MCF 10A (cell line): ENCODE results near the gene RLN2. TPM values are rescaled to one million over a fixed set of nuclear protein-coding genes. Genes with fewer than 3 reads are reported as not detected.

ENCODE experiments used
- BruUV-seq: library from RNA; stranded (reverse); fragments of 400-500 nt; replicated peaks from 2 replicates; lab custom pipeline; 2021; lab: Mats Ljungman, UMichigan
- CTCF ChIA-PET: fragments of 300-600 bp; sonication (Branson Sonifier 250); formaldehyde crosslinking; extraction: SDS; loops from one replicate; lab custom pipeline; 2021; ENCODE audit warnings: antibody characterized with exemption, inconsistent platforms; lab: Yijun Ruan, JAX
- POLR2A ChIA-PET: fragments of 300-600, 350-650 bp; sonication (Branson Sonifier 250); formaldehyde crosslinking; extraction: SDS; loops from one replicate; lab custom pipeline; 2020; ENCODE audit warnings: antibody characterized with exemption, inconsistent platforms; lab: Yijun Ruan, JAX
- DNase-seq: peaks from one replicate; pipeline ENCODE4 v3.0.0-alpha.2; 2018; ENCODE audit not compliant: unreplicated experiment
- H3K27ac Mint-ChIP-seq: one replicate; pipeline ENCODE4 v1.8.0; 2022; ENCODE audit warnings: mild to moderate bottlenecking, low read depth, mixed read lengths; ENCODE audit not compliant: unreplicated experiment
- H3K27me3 Mint-ChIP-seq: one replicate; pipeline ENCODE4 v1.8.0; 2022; ENCODE audit warnings: mixed read lengths; ENCODE audit not compliant: insufficient read depth, unreplicated experiment
- H3K36me3 Mint-ChIP-seq: one replicate; pipeline ENCODE4 v1.8.0; 2022; ENCODE audit warnings: mild to moderate bottlenecking, moderate library complexity, mixed read lengths; ENCODE audit not compliant: insufficient read depth, unreplicated experiment
- H3K4me1 Mint-ChIP-seq: one replicate; pipeline ENCODE4 v1.8.0; 2022; ENCODE audit warnings: mixed read lengths; ENCODE audit not compliant: insufficient read depth, unreplicated experiment
- H3K4me3 Mint-ChIP-seq: one replicate; pipeline ENCODE4 v1.8.0; 2022; ENCODE audit warnings: mild to moderate bottlenecking, moderate library complexity, mixed read lengths; ENCODE audit not compliant: unreplicated experiment
- H3K9me3 Mint-ChIP-seq: one replicate; pipeline ENCODE4 v1.8.0; 2022; ENCODE audit warnings: mixed read lengths; ENCODE audit not compliant: unreplicated experiment
- CTCF ChIP-seq: fragments of 200-600 bp; IDR thresholded peaks from one replicate; pipeline ENCODE4 v1.8.0; 2022; ENCODE audit warnings: antibody characterized with exemption, mild to moderate bottlenecking; ENCODE audit not compliant: unreplicated experiment
- intact Hi-C: fragments of 100-400 bp; cut with micrococcal nuclease; formaldehyde crosslinking; loops from 2 replicates; pipeline ENCODE4 v1.14.1; 2022
- total RNA-seq: library from RNA; stranded (reverse); gene quantifications from 2 replicates; pipeline ENCODE4 v1.2.3, GENCODE V29; 2022

RLN2 gene
- total RNA-seq, 1 experiment from 2014 or later: not detected

- ChIA-PET CTCF (no interaction called here), POLR2A (no interaction called here)
- no peak overlapping the region for H3K27ac Mint-ChIP-seq
- TF ChIP-seq CTCF: no peak
- H3K4me3 Mint-ChIP-seq: no peak overlapping the region
- H3K36me3 Mint-ChIP-seq: no peaks in the 10 kb centered on the region
- BruUV-seq: no TSS peak
- no peak for DNase-seq
- intact Hi-C loops: no loop called here
- peaks cover 26% of the 10 kb centered on the region for H3K27me3 Mint-ChIP-seq
- no peaks in the 10 kb centered on the region for H3K4me1 Mint-ChIP-seq
- H3K9me3 Mint-ChIP-seq: no peaks in the 10 kb centered on the region
These were observed 18.3 kb downstream of the RLN2 start for GRCh38 chr9:5286262-5286661.

DNA sequence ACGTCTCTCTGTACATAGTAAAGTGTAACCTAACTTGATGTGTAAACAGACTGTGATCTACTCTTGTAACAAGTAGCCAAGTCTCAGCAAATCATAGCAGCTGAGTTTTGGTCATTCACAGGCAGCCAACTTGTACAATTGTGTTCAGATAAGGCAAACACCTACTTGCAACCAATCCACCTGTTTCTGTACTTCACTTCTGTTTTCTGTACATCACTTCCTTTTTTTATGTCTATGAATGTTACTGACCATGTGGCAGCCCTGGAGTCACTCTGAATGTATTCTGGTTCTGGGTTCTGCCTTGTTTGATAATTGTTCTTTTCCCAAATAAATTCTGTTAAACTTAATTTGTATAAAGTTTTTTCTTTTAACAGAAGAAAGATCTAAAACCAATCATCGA is 26.0 kb downstream of the RLN2 start:
- no TSS peak for BruUV-seq
- no peak for TF ChIP-seq CTCF
- Mint-ChIP-seq H3K4me1 (no peaks in the 10 kb centered on the region), H3K36me3 (no peaks in the 10 kb centered on the region), H3K4me3 (no peak overlapping the region), H3K9me3 (no peaks in the 10 kb centered on the region), H3K27me3 (no peaks in the 10 kb centered on the region), H3K27ac (no peak overlapping the region)
- intact Hi-C loops: no loop called here
- CTCF ChIA-PET: no interaction called here
- POLR2A ChIA-PET: no interaction called here
- DNase-seq: no peak

DNA sequence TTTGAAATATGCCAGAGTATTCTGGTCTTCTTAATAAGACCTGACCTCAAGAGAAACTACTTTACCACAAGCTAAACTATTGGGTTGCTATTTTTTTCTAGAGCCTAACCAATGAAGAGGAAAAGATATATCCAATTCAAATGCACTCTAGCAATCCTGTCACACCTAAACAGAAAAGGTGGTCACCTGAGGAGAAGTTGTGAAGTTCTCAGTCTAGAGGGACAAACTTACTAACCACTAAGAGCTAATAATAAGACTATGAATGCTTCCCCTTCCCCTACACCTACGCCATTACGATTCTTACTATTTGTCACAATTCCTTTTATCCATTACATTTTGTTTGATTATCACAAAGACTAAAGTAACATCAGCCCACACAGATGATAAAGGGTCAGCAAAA is 29.7 kb downstream of the RLN2 start:
- intact Hi-C loops: no loop called here
- ChIA-PET POLR2A (interaction anchor here (0.6 kb wide), 1 partner anchor 11 kb away, joined by 6 read pairs; no protein-coding TSS in a partner anchor), CTCF (no interaction called here)
- Mint-ChIP-seq H3K27ac (no peak overlapping the region), H3K9me3 (no peaks in the 10 kb centered on the region), H3K27me3 (no peaks in the 10 kb centered on the region), H3K36me3 (no peaks in the 10 kb centered on the region), H3K4me3 (no peak overlapping the region), H3K4me1 (peaks cover 4% of the 10 kb centered on the region)
- BruUV-seq: no TSS peak
- no peak for TF ChIP-seq CTCF
- DNase-seq: no peak

DNA sequence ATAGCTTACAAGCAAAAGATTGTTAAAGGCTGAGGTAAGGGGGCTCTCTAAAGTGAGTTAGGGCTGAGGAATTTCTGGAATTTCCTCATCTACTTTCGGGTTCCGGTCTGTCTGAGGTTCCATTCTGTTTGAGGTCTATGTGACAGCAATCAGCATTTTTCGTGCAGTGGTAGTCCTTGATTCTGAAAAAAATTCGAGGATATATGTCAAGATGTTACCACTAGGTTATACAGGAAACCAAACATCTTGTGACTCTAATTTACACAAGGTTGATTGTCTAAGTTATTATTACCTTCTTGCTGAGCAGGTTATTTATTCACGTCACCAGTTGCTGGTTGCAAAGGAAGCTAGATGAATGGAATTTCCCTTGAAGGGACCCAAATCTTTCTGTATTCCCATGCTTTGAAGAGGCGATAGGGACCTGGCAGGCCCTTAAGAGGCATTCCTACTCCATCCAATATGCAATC is 35.2 kb downstream of the RLN2 start:
- ChIA-PET CTCF (interaction anchor here (0.6 to 1.5 kb wide), 3 partner anchors 168 to 335 kb away, joined by 3 read pairs; partner anchors contain the start of gene PLGRKT), POLR2A (no interaction called here)
- Mint-ChIP-seq H3K36me3 (no peaks in the 10 kb centered on the region), H3K27me3 (no peaks in the 10 kb centered on the region), H3K4me1 (peaks cover 14% of the 10 kb centered on the region), H3K27ac (no peak overlapping the region), H3K9me3 (no peaks in the 10 kb centered on the region), H3K4me3 (no peak overlapping the region)
- intact Hi-C loops: loop anchor here (2.0 kb wide), 1 partner anchor 82 kb away; no protein-coding TSS in a partner anchor
- no TSS peak for BruUV-seq
- peak; percentile 5 for DNase-seq
- TF ChIP-seq CTCF: no peak
